Hematopoietic multipotent progenitor cell treated with erythropoietin and hydrocortisone succinate and interleukin-3 and kit ligand, for 15 days (in vitro differentiated cells): ENCODE results near the gene GYPC.
A peak's percentile ranks its signal among the peaks of the same experiment; 100 is the strongest.
"Not testable (repeated sequence)": the region's sequence is repeated elsewhere in the genome, so short reads cannot be mapped to it uniquely, and the experiment has no call there.

Experiments
- DNase-seq: peaks from one replicate; pipeline ENCODE4 v3.0.0-alpha.2; 2015; ENCODE audit warnings: low spot score

Gene GYPC, protein sequence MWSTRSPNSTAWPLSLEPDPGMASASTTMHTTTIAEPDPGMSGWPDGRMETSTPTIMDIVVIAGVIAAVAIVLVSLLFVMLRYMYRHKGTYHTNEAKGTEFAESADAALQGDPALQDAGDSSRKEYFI

DNA sequence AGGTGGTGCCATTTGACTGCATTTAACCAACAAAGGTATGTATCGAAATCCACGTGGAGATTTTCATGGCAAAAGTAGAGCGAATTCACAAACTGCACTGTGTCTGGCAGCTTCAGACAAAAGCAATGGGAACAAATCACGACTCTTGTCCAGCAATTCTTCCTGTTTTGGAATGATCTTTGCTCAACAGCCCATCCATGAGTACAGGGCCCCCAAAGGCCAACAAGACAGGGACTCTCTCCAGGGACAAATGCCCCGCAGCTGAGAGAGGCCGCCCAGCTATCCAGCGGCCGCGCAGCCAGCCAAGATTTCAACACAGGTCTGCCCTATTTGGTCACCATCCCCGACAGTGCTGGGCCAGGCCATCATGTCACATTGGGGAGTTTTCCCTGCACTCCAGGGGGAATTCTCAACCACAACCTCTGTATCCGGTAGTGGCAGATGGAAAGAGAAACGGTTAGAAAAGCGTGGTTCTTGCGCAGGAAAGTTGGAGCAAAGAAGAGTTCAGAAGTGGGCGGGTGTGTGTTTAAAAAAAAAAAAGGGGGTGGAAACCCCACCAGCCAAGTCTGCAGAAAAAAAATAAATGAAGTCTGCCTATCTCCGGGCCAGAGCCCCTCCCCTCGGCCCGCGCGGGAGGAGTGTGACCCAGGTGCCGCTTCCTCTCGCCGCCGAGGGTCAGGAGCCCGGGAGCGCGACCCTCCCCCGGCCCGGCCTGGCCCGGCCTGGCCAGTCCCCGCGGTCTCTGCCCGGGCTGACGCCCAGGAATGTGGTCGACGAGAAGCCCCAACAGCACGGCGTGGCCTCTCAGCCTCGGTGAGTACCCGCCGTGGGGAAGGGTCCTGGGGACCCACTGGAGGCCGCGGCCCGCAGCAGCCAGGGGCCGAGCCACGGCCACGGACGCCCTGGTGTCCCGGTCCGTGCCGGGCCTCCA, at the start of gene GYPC:
GYPC (plus strand) TSS at position 659 of the 931 bp plus-strand sequence; CDS start at position 765, 106 bp downstream.
- DNase-seq, result peak; percentile 86

DNA sequence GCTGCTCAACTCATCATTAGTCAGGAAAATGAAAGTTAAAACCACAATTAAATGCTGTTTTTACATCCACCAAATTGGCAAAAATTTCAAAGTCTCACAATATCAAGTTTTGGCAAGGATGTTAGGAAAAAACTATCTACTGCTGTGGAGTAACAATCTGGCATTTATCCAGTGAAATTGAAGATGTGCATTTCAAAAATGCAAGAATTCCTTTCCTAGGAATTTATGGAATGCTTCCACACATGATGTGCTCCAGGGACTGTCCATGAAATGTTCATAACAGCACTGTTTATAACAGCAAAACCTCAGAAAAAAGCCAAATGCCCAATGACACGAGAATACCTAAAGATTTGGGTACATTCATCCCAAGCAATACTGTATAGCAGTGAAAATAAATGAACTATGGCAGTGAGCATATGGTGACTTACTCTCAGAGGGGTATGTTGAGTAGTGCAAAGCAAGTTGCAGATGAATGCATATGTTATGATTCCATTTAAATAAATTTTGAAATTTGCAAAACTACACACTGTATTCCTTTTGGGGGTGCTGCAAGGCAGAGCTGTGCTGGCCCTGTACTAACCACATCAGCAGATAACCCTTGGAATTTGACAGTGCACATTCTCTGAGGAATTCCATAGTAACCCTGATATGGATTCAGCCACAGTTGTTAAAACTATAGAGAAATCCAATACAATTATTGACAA, 41.3 kb upstream of the GYPC start:
- DNase-seq, result no peak

DNA sequence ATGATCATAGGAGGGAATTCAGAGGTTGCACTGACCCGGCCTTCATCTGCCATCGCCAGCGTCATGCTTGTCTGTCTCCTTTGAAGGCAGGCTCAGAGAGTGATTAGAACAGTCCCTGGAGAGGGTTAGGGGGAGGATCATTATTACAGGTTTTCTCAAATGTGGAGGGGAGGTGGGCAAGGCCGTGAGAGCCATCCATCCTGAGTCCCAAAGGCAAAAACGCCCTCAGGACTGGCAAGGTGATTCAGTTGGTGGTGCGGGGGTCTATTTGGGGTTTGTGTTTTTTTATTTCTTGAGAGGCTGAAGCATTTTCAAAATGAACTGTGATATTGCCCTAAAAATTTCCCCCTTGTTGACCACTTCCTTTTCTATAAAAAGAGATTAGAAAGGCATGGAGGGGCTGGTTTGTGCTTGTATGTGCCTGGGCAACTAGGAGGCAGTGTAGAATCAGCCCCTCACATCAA, 39.3 kb upstream of the GYPC start:
- no peak for DNase-seq

DNA sequence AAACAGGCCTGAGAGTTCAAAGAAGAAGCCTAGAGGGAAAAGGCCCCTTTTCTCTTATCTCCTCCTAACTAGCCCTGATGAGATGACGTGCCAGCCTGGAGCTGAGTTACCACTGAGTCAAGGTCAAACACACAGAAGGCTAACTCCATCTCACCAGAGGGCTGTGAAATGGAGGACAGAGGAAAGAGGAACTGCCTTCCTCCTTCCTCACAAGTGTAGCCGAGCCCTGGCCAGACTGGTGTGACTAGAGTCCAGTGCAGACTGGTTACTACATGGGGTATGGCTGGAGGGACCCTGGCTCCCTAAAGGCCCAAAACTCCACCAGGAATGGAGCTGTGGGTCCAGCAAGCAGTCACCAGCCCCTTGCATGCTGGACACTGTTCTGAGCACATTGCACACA, 35.7 kb upstream of the GYPC start:
- DNase-seq, result no peak

DNA sequence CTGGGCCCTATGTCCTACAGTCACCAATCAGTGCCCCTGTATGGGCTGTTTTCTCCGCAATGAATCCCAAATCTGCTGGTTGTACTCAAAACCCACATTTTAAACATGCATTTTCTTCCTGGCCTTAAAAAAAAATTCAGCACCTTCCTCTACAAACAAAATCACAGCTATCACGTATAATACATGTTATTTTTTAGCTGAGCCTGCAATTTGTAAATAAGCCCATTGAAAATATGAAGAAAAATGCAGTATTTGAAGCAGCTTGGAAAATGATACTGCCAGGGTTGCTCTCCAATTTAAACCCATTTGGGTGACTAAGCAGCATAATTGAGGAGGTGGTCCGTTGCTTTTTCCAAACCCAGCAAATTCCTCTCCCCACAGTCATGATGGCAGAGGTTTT, 33.0 kb upstream of the GYPC start:
- DNase-seq, result no peak

DNA sequence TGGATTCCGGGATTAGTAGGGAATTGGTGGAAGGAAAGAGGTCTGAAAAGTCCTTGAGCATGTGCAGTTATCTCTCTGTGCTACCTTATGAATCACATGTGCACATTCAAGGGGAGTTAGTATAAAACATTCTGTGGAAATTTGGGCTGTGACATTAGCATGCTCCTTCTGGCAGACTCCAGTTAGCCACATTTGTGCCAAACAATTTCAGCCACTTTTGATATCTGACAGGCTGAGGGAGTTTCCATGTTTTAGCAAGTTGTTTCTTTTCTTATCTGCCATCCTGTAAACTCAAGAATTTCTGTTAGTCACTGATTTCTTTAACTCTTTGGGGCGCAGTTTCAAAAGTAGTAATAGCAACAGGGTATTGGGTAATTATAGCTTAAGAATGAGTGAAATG, 28.3 kb upstream of the GYPC start:
- DNase-seq, result peak; percentile 63

DNA sequence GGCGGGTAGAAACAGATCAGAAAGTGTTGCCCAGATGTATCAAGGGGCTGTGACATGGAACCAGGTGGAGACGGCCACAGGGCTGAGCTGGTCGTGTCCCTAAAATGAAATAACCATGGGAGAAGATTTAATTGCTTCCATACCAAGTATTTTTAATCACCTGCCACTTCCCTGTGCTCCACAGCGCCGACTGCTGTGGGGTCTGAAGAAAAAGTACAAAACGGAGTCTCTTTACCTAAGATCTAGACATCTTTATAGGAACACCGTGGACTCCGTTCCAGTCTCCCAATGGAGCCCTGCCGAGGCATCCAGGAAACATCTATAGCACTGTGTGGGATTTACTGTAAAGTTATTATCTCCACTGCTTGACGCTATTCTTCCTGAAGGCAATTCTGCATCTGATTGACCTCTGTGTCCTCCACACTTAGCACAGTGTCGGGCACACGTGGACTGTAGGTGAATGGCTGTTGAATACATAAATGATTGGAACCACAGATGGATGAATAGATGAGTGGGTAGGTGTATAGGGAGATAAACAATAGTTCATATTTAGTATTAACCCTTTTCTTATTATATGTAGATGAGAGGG, 21.6 kb upstream of the GYPC start:
- peak; percentile 73 for DNase-seq

DNA sequence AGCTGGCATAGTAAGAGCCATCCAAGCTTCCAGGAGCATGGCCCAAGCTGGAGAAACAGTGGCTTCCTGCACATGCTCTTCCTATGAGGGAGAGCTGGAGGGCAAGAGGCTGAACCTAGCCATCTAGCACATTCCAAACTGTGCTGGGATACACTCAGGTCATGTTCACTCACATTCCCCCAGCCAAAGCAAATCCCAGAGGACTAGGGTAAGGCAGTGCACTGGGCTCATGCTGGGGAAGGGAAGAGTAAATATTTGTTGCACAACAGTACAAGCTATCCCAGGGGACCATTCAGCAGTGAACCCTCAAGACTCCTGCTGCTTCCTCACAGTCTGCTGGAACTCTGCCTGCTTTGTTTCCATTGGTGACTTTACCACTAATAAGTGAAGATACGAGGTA, 20.7 kb upstream of the GYPC start:
- DNase-seq, result no peak

DNA sequence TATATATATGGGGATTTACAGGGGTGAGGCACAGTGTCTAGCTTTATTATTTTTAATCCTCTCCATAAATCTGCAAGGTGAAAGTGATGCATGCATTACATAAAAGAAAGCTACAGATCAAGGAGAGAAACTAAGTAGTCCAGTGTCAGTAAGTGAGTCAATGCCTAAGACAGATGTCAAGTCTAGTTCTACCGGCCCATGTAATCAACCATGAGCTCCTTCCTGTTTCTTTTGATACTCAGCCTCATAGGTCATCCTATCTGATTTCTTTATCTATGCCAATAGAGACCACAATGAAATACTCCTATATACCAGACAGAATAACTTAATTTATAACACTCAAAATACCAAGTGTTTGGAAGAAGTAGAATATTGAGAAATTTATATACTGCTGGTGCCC, 20.2 kb upstream of the GYPC start:
- DNase-seq, result no peak

DNA sequence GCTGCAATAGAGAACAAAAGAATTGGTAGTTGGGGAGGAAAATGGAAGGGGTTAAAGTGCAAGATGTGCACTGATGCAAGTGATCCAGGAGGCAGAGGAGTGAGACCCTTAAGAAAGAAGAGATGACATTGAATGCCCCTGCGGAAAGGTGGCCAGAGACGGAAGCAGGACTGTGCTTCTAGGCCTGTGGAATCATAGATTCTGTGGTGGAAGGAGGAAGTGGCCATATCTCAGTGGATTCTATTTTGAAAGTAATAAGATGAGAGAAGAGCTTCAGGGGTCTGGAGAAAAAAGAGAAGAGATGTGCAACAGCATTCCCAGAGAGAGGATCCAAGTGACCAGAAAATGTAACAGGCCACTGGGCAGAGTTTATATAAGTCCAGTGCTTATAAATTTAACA, 18.6 kb upstream of the GYPC start:
- no peak for DNase-seq

DNA sequence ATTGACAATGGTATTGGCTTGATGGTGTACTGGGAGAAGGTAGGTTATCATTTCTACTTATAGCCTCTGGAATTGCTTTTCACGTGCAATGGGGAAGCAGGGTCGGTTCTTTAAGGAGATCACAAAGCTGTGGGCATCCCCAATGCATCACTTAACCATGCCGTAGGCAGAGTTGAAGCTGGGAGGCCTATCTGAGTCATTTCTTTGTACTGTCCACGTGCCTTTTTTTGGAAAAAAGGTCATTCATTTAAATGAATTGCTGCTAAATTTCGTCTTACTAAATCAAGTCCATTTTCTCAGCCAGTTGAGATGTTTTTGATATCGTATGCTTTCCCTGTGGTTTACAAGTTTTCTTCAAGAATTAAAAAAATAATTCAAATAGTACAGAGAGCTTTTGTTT, 17.2 kb upstream of the GYPC start:
- DNase-seq, result no peak

DNA sequence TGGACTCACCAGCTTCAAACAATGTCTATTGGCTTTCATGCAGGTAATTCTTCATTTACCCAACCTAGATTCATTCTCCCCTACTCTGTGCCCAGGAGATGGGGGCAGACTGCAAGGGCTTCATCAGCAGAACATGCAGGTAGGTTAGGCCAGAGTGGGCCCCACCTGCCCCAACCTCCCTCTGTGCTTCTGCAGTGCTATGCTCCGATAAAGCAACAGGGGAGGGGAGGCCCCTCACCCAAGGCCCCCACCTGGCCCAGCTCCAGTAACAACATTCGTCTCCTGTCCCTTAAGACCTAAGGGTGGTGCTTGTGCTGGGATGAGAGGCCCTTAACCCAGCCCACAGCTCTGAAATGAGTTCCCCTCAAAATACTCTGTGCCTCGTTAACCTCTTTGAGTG, 16.7 kb upstream of the GYPC start:
- DNase-seq, result no peak

DNA sequence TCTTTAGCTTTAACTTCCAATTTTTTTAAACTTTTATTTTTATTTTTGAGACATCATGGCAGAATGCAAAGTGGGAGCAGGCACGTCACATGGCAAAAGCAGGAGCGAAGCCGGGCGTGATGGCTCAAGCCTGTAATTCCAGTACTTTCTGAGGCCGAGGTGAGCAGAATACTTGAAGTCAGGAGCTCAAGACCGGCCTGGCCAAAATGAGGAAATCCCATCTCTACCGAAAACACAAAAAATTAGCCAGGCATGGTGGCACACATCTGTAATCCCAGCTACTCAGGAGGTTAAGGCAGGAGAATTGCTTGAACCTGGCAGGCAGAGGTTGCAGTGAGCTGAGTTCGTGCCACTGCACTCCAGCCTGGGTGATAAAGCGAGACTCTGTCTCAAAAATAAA, 14.7 kb upstream of the GYPC start:
- not testable (repeated sequence) for DNase-seq

DNA sequence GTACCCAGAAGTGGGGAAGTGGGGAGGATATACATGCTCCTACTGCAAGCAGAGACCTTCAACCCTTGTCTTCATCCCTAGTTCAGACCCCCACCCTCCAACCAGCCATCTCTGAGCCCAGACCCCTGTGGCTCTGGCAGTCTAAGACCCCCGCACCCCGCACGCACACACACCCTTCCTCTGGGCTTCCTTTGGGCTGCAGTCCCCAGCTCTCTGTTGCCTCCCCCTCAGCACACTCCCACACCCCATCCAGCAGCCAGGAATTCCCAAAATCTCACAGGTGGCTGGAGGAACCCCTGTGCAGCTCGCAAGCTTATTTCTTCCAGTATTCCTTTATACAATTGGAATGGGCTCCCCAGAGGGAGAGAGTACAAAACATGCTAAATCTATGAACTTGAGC, 13.9 kb upstream of the GYPC start:
- DNase-seq, result no peak

DNA sequence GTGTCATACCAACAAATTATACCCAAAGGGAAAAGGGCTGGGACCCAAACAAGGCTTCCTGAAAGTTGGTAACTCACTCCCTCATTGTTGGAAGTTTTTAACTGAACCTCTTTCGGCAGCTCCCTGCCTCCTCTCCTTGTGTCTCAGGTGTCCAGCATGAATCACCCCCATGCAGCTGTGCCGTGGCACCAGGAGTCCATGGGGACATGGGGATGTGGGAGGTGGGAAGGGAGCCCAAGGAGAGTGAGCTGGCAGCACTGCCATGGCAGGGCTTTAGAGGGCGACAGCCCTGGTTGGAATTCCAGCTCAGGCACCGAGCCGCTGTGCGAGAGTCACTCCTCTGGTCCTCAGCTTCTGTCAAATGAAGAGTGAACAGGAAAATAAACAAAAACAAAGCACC, 12.5 kb upstream of the GYPC start:
- DNase-seq, result no peak

DNA sequence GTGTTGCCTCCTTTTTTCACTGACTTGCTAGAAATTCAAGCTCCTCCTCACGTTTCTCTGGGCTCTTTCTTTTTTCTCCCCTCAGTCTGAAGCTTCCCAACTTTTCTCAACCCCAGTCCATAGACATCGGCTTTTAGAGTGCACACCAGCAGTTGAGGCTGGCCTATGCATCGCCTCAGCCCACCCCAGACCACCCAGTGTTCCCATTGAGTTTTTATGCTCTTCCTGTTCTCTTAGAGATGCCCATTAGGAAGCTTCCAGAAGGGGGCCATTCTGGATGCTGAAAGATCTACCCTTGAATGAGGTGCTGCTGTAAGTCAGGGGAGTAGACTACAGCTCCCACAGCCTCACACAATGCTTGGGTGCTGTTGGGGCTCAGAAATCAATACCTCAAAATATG, 12.0 kb upstream of the GYPC start:
- no peak for DNase-seq

DNA sequence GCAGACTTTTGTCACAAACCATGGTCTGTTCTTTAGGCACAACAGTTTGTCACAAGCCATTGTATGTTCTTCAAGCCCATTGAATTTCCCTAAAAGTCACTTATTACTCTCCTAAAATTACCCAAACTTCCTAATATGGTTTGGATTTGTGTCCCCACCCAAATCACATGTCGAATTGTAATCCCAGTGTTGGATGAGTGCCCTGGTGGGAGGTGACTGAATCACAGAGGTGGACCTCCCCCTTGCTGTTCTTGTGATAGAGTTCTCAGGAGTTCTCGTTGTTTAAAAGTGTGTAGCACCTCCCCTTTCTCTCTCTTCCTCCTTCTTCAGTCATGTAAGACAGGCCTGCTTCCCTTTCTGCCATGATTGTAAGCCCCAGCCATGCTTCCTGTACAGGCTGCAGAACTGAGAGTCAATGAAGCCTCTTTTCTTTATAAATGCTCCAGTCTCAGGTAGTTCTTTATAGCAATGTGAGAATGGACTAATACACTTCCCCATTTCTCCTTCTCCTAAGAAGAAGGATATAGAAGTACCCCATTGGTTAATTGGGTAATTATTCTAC, 11.2 kb upstream of the GYPC start:
- peak; percentile 78 for DNase-seq

DNA sequence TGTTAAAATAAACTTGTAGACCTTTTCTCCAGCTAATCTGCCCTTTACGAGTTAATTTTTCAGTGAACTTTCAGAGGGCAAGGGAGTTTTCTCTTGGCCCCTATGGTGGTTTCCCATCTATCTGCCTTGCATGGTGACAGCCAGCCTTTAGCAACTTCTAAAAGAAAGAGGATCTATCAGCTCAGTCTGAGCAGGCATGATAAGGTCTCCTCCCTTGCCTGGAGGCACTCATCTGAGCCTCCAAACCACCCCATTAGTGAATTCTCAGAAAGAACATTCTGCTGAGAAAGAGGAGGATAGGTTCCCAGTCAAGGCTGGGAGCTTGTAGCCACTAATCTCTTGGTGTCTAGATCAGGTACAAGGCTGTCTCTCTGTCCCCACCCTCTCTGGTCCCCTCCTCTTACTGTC, 10.7 kb upstream of the GYPC start:
- peak; percentile 89 for DNase-seq

DNA sequence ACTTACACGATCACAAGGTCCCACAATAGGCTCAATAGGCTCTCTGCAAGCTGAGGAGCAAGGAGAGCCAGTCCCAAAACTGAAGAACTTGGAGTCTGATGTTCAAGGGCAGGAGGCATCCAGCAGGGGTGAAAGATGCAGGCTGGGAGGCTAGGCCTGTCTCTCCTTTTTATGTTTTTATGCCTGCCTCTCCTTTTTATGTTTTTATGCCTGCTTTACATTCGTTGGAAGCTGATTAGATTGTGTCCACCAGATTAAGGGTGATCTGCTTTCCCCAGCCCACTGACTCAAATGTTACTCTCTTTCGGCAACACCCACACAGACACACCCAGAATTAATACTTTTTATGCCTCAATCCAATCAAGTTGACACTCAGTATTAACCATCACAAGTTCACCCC, 9.9 kb upstream of the GYPC start:
- DNase-seq, result peak; percentile 62

DNA sequence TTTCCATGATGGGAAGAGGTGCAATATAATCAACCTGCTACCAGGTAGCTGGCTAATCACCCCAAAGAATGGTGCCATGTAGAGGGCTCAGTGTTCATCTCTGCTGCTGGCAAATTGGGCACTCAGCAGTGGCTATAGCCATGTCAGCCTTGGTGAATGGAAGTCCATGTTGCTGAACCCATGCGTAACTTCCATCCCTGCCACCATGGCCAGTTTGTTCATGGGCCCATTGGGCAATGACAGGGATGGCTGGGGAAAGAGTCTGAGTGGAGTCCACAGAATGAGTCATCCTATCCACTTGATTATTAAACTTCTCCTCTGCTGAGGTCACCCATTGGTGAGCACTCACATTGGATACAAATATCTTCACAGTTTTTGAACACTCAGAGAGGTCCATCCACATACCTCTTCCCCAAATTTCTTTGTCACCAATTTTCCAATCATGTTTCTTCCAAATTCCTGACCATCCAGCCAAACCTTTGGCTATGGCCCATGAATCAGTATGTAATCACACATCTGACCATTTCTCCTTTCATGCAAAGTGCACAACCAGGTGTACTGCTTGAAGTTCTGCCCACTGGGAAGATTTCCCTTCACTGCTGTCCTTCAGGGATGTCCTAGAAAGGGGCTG, 8.1 kb upstream of the GYPC start:
- DNase-seq, result not testable (repeated sequence)

DNA sequence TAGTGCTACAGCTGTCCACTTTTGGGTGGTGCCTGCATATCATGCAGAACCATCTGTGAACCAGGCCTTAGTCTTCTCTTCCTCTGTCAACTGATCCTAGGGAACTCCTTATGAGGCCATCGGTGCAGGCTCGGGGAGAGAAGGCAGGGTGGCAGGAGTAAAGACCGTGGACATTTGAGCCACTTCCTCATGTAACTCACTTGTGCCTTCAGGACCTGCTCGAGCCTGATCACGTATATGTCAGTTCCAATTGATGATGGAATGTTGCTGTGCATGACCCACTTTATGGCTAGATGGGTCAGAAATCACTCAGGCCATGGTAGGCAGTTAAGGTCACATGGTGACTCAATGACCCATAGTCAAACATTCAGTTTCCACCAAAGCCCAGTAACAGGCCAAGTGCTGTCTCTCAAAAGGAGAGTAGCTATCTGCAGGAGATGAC, 7.6 kb upstream of the GYPC start:
- not testable (repeated sequence) for DNase-seq

DNA sequence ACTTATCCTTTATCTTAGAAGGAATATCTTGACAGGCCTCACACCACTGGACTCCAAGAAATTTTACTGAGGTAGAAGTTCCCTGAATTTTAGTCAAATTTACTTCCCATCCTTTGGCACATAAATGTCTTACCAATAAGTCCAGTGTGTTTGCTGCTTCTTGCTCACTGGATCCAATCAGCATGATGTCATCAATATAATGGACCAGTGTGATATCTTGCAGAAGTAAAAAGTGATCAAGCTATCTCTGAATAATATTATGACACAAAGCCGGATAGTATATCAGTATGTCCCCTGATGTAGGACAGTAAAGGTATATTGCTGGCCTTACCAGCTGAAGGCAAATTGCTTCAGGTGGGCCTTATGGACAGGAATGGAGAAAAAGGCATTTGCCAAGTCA, 6.9 kb upstream of the GYPC start:
- no peak for DNase-seq
